Kidney epithelial cell (primary cell): ENCODE results near the gene OR1I1. TPM values are rescaled to one million over a fixed set of nuclear protein-coding genes. Genes with fewer than 3 reads are reported as not detected.

Experiments
- DNase-seq: peaks from one replicate; pipeline ENCODE4 v3.0.0-alpha.2; 2010; ENCODE audit warnings: low read depth
- H3K27me3 ChIP-seq: 2 replicates; pipeline ENCODE4 v1.6.0; 2011; ENCODE audit warnings: low read length; ENCODE audit not compliant: control insufficient read depth, insufficient read depth
- H3K36me3 ChIP-seq: 2 replicates; pipeline ENCODE4 v1.5.1; 2011; ENCODE audit warnings: low read length; ENCODE audit not compliant: control insufficient read depth, insufficient read depth
- H3K4me3 ChIP-seq: 2 replicates; pipeline ENCODE4 v1.5.1; 2011; ENCODE audit warnings: low read depth, mild to moderate bottlenecking, control low read depth, low read length
- total RNA-seq: library from RNA; depleted of rRNA; stranded (reverse); fragments of >200 nt; gene quantifications from 2 replicates; pipeline ENCODE4 v1.2.3, GENCODE V29; 2015
- TF ChIP-seq, protein P1 (sequence below): IDR thresholded peaks from 2 replicates; pipeline ENCODE4 v1.5.1; 2011; ENCODE audit warnings: mild to moderate bottlenecking, moderate library complexity, low read length, control low read depth, inconsistent platforms; ENCODE audit not compliant: insufficient read depth, poor library complexity, severe bottlenecking

Gene OR1I1
- total RNA-seq, 1 donor from 2014 or later = not detected

DNA sequence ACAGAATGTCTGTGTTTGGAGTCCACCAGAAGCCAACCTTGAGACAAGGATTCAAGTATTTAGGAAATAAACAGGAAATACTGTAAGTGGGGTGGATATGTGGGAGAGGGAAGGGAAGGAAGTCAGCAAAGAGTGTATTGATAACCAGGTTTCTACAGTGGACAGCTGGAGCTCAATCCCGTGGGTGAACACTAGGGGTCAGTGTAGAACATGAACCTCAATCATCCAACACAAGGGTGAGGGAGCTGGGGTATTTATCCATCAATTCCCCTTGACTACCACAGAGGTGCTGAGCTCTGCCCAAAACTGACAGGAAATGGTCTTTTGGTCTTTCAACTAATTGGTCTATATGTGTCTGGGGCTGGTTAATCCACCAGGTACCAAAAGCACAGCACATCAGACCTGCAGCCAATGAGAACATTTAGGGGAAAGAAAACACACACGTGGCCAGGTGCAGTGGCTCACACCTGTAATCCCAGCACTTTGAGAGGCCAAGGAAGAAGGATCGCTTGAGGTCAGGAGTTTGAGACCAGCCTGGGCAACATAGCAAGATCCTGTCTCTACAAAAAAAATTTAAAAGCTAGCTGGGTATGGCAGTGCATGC is 19.6 kb downstream of the OR1I1 start:
- DNase-seq = no peak
- H3K27me3 ChIP-seq = no peaks in the 10 kb centered on the region
- TF ChIP-seq, protein P1, sequence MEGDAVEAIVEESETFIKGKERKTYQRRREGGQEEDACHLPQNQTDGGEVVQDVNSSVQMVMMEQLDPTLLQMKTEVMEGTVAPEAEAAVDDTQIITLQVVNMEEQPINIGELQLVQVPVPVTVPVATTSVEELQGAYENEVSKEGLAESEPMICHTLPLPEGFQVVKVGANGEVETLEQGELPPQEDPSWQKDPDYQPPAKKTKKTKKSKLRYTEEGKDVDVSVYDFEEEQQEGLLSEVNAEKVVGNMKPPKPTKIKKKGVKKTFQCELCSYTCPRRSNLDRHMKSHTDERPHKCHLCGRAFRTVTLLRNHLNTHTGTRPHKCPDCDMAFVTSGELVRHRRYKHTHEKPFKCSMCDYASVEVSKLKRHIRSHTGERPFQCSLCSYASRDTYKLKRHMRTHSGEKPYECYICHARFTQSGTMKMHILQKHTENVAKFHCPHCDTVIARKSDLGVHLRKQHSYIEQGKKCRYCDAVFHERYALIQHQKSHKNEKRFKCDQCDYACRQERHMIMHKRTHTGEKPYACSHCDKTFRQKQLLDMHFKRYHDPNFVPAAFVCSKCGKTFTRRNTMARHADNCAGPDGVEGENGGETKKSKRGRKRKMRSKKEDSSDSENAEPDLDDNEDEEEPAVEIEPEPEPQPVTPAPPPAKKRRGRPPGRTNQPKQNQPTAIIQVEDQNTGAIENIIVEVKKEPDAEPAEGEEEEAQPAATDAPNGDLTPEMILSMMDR = peak; percentile 69
- H3K4me3 ChIP-seq = no peak overlapping the region
- no peaks in the 10 kb centered on the region for H3K36me3 ChIP-seq

DNA sequence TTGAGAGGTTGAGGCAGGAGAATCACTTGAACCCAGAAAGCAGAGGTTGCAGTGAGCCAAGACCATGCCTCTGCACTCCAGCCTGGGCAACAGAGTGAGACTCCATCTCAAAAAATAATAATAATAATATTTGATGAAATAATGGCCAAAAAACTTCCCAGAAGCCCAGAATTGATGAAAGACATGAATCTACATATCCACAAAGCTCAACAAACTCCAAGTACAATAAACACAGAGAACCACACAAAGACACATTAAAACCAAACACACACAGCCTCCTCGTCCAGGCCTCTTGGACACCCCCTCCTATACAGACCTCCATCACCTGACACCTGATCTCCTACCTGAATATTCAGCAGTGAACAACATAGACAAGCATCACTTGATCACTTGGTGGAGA is 22.0 kb downstream of the OR1I1 start:
- no peak overlapping the region for H3K4me3 ChIP-seq
- no peaks in the 10 kb centered on the region for H3K36me3 ChIP-seq
- DNase-seq = no peak
- no peaks in the 10 kb centered on the region for H3K27me3 ChIP-seq
- TF ChIP-seq, protein P1 = no peak

DNA sequence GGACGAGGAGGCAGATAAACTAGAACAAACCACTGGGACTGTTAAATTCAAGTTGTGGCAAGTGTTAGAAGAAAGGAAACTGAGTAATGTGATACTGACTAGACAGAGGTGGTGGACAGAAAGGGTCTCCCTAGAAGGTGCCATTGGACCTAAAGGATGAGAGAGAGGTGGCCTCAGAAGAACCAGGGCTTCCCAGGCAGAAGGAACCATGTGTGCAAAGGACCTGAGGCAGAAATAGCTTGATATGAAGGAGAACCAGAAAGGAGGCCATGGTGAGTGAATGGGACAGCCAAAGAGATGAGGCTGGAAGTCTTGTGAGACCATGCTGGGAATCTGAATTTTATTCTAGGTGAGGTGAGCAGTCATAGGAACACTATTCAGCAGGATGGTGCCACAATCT is 22.4 kb downstream of the OR1I1 start:
- TF ChIP-seq, protein P1 = no peak
- H3K4me3 ChIP-seq = no peak overlapping the region
- no peaks in the 10 kb centered on the region for H3K27me3 ChIP-seq
- no peaks in the 10 kb centered on the region for H3K36me3 ChIP-seq
- DNase-seq = no peak

- Histone ChIP-seq H3K4me3 (no peak overlapping the region), H3K36me3 (peaks cover under 1% of the 10 kb centered on the region), H3K27me3 (no peaks in the 10 kb centered on the region)
- TF ChIP-seq, protein P1 = no peak
- no peak for DNase-seq
Measured at GRCh38 chr19:15105044-15105443, 23.0 kb downstream of the OR1I1 start.

DNA sequence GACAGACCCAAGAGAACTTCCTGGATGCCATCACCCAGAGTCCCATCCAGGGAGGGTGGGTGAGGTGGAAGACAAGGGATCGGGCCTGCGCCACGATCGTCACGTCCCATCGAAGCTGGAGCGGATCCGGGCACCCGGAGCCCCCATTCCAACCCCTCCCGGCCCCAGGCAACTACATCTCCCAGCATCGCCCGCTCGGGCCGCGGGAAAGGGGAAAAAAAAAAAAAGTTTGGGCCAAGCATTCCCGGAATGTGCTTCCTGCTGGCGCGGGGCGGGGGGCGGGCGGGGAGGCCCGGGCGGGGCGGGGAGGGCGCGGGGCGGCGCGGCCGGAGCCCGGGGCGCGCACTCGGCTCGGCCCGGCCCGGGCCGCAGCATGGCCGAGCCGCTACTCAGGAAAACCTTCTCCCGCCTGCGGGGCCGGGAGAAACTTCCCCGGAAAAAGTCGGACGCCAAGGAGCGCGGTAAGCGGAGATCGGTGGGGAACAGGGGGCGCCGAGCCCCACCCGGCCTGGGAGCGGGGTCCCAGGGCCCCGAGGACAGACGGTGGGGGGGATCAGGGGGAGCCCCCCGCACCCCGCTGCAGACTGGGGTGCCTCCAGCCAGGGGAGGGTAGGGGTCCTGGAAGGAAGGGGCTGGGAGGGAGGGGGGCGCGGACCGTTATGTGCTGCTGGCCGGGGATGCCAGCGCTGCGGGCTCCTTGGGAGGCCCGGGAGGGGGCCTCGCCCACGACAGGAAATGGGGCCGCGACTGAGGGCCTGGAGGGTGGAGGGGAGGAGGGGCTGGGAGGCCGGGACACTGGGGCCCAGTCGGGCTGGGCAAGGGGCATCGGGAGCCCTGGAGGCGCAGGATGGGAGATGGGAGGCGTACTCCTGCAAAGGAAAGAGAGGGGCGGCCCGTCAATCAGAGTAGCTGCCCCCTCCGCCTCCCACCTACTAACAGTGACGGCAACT is 25.3 kb downstream of the OR1I1 start, which contains the start of gene SYDE1:
Gene SYDE1 (plus strand): TSS at position 341 of the 950 bp plus-strand sequence. CDS start 33 bp downstream, at position 374.
- Histone ChIP-seq H3K27me3 (no peaks in the 10 kb centered on the region), H3K4me3 (peak within 1 kb of the TSS; percentile 97), H3K36me3 (peaks cover 1% of the 10 kb centered on the region)
- no peak for DNase-seq
- TF ChIP-seq, protein P1 = no peak
